B cell (primary cell): Measurements from ENCODE around the gene CAT. TPM values are rescaled to one million over a fixed set of nuclear protein-coding genes. Genes with fewer than 3 reads are reported as not detected.

Source experiments
- ATAC-seq: fragments of 200-7000 bp; cut with Tn5 transposase; one replicate; pipeline ENCODE4 v1.10.0; 2021; ENCODE audit warnings: low read depth, mild to moderate bottlenecking, moderate number of reproducible peaks, moderate library complexity
- CTCF ChIA-PET: fragments of 350-600 bp; sonication (Branson Sonifier 250); formaldehyde crosslinking; loops from one replicate; lab custom pipeline; 2021; ENCODE audit warnings: antibody characterized with exemption, inconsistent platforms; lab: Charles Lee
- POLR2A ChIA-PET: fragments of 350-600 bp; sonication (Branson Sonifier 250); formaldehyde crosslinking; loops from one replicate; lab custom pipeline; 2021; ENCODE audit warnings: antibody characterized with exemption; lab: Charles Lee
- DNase-seq: peaks from one replicate; pipeline ENCODE4 v3.0.0; 2013
- H2AFZ ChIP-seq: 2 replicates; pipeline ENCODE4 v1.6.1; 2012; ENCODE audit warnings: mild to moderate bottlenecking, low read depth, low read length; ENCODE audit not compliant: insufficient read depth, poor library complexity, severe bottlenecking
- H3K27ac ChIP-seq, 2 donors: 1 replicate in 1 of 2; 2 replicates in 1 of 2; pipeline ENCODE4 v1.5.1; 2012 to 2013; ENCODE audit warnings: low read length in 2 of 2, mild to moderate bottlenecking in 2 of 2, moderate library complexity in 1 of 2
- H3K27me3 ChIP-seq, 4 experiments: fragments of 200-600 bp in 1 of 4; sonication (generic) in 1 of 4; replicated peaks in 1 of 4; 1 replicate in 2 of 4; 2 replicates in 2 of 4; pipeline versions ENCODE4 v1.6.1 to v1.7.0; 2013 to 2016; ENCODE audit warnings: low read length in 3 of 4, mild to moderate bottlenecking in 2 of 4, mixed read lengths in 1 of 4, moderate library complexity in 1 of 4; ENCODE audit not compliant: insufficient read depth in 4 of 4, control insufficient read depth in 3 of 4; ENCODE audit errors: control extremely low read depth in 1 of 4
- H3K36me3 ChIP-seq, 2 experiments: replicated peaks in 1 of 2; 1 replicate in 1 of 2; 2 replicates in 1 of 2; pipeline versions ENCODE4 v1.6.1 to v1.7.1; 2013; ENCODE audit warnings: low read length in 1 of 2; ENCODE audit not compliant: insufficient read depth in 2 of 2, control insufficient read depth in 1 of 2; ENCODE audit errors: control extremely low read depth in 1 of 2, extremely low read depth in 1 of 2
- H3K4me1 ChIP-seq, 2 donors: fragments of 200-600 bp in 1 of 2; sonication (generic) in 1 of 2; 1 replicate in 1 of 2; 2 replicates in 1 of 2; pipeline versions ENCODE4 v1.5.1 to v1.6.1; 2013 to 2017; ENCODE audit warnings: low read length in 2 of 2; ENCODE audit not compliant: control insufficient read depth in 2 of 2, insufficient read depth in 2 of 2
- H3K4me2 ChIP-seq: replicated peaks from 2 replicates; pipeline ENCODE3; 2012; ENCODE audit warnings: mild to moderate bottlenecking, low read depth, low read length; ENCODE audit not compliant: poor library complexity, severe bottlenecking
- H3K4me3 ChIP-seq, 5 experiments: fragments of 200-600 bp in 1 of 5; sonication (generic) in 1 of 5; 1 replicate in 3 of 5; 2 replicates in 2 of 5; pipeline versions ENCODE4 v1.5.1 to v1.7.0; 2011 to 2016; ENCODE audit warnings: low read length in 4 of 5, mild to moderate bottlenecking in 4 of 5, low read depth in 2 of 5, control low read depth in 1 of 5, moderate library complexity in 1 of 5; ENCODE audit not compliant: insufficient read depth in 1 of 5; ENCODE audit errors: control extremely low read depth in 1 of 5, extremely low read depth in 1 of 5
- H3K79me2 ChIP-seq: fragments of 200-600 bp; sonication (generic); one replicate; pipeline ENCODE4 v1.6.0; 2016; ENCODE audit warnings: low read length; ENCODE audit not compliant: control insufficient read depth, insufficient read depth
- H3K9ac ChIP-seq: fragments of 200-600 bp; sonication (generic); 2 replicates; pipeline ENCODE4 v1.6.1; 2017; ENCODE audit warnings: mild to moderate bottlenecking, low read length, moderate library complexity
- H3K9me3 ChIP-seq, 3 donors: one replicate each; pipeline versions ENCODE4 v1.6.1 to v1.7.1; 2013; ENCODE audit warnings: low read length in 2 of 3; ENCODE audit not compliant: control insufficient read depth in 2 of 3, insufficient read depth in 1 of 3; ENCODE audit errors: control extremely low read depth in 1 of 3
- H4K20me1 ChIP-seq: 2 replicates; pipeline ENCODE4 v1.6.0; 2012; ENCODE audit warnings: mild to moderate bottlenecking, low read length; ENCODE audit not compliant: insufficient read depth, control insufficient read depth, poor library complexity, severe bottlenecking
- H3K27ac Mint-ChIP-seq: one replicate; pipeline ENCODE4 v1.8.0; 2021; ENCODE audit warnings: mixed read lengths
- H3K27me3 Mint-ChIP-seq: one replicate; pipeline ENCODE4 v1.8.0; 2021; ENCODE audit warnings: mixed read lengths
- H3K4me1 Mint-ChIP-seq: one replicate; pipeline ENCODE4 v1.8.0; 2021; ENCODE audit warnings: mixed read lengths
- H3K4me3 Mint-ChIP-seq: one replicate; pipeline ENCODE4 v1.8.0; 2021; ENCODE audit warnings: mixed read lengths
- H3K9me3 Mint-ChIP-seq: one replicate; pipeline ENCODE4 v1.8.0; 2022; ENCODE audit warnings: mixed read lengths; ENCODE audit not compliant: insufficient read depth
- CTCF ChIP-seq: fragments of 200-600 bp; IDR thresholded peaks from one replicate; pipeline ENCODE4 v1.8.0; 2022; ENCODE audit warnings: antibody characterized with exemption, mild to moderate bottlenecking
- EZH2 ChIP-seq: IDR thresholded peaks from 2 replicates; pipeline ENCODE4 v1.6.1; 2012; ENCODE audit warnings: borderline replicate concordance, low read depth, mild to moderate bottlenecking, moderate library complexity, low read length; ENCODE audit not compliant: insufficient read depth, poor library complexity, severe bottlenecking
- WGBS: methylation state at CpG from one replicate; pipeline ENCODE4 v1.1.5; 2013; ENCODE audit warnings: missing lambda C conversion rate; ENCODE audit not compliant: insufficient coverage; 5-methylcytosine and 5-hydroxymethylcytosine counted together
- intact Hi-C: fragments of 100-400 bp; cut with micrococcal nuclease; formaldehyde crosslinking; loops from one replicate; pipeline ENCODE4 v1.10.0; 2022
- polyA plus RNA-seq: library from polyadenylated mRNA; depleted of rRNA; stranded (reverse); fragments of >200 nt; gene quantifications from 2 replicates; pipeline ENCODE4 v1.2.3, GENCODE V29; 2012
- total RNA-seq, 2 donors: library from RNA; stranded (reverse); fragments of 120-200 nt in 1 of 2; gene quantifications; 1 replicate in 1 of 2; 2 replicates in 1 of 2; pipeline versions ENCODE4 v1.2.3 to v1.2.4, GENCODE V29; 2013 to 2022

CAT gene
- total and polyA plus RNA-seq, 2 donors (not counting 1 experiment from before 2014, with no cell fraction given): 83.2 to 91.7 TPM

- CTCF ChIA-PET: interaction anchor here (1.4 to 1.6 kb wide), 2 partner anchors 8 to 10 kb away, joined by 4 to 5 read pairs; no protein-coding TSS in a partner anchor
- Histone ChIP-seq H3K4me1 (no peaks in the 10 kb centered on the region), H3K4me2 (no peak overlapping the region), H2AFZ (no peak overlapping the region), H3K9me3 (no peaks in the 10 kb centered on the region), H3K9ac (no peak overlapping the region), H3K27me3 (no peaks in the 10 kb centered on the region), H4K20me1 (no peaks in the 10 kb centered on the region), H3K79me2 (no peaks in the 10 kb centered on the region), H3K36me3 (no peaks in the 10 kb centered on the region), H3K27ac (no peak overlapping the region), H3K4me3 (no peak overlapping the region)
- peaks cover 3% of the 10 kb centered on the region for H3K27me3 Mint-ChIP-seq
- POLR2A ChIA-PET: no interaction called here
- no peaks in the 10 kb centered on the region for H3K4me1 Mint-ChIP-seq
- TF ChIP-seq EZH2 (no peak), CTCF (no peak)
- no peaks in the 10 kb centered on the region for H3K9me3 Mint-ChIP-seq
- DNase-seq (no peak), ATAC-seq (no peak)
- H3K4me3 Mint-ChIP-seq: no peak overlapping the region
- 25% methylated on average over 3 of the region's 5 CpGs for WGBS
- intact Hi-C loops: no loop called here
- no peak overlapping the region for H3K27ac Mint-ChIP-seq
Measured at GRCh38 chr11:34509336-34509876, 70.7 kb downstream of the CAT start.

DNA sequence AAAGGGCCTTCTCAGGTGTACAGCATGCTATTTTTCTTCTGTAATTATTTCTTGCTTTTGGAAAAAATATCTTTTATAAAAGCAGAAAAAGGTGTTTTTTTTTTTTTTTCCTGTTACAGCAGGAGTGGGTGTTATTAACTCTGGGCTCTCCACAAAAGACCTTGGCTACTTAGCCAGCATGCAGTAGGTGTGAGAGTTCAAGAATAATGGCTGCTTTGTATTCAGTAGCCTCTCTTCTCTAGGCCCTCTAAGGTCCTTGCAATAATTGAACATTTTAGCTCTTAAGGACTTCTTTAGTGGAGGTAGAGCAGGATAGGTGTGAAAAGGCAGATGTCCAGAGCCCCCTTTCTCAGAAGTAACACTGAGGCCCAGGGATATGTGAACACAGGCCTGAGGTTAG is 71.5 kb downstream of the CAT start:
- no peaks in the 10 kb centered on the region for H3K4me1 Mint-ChIP-seq
- Histone ChIP-seq H2AFZ (no peak overlapping the region), H3K27ac (no peak overlapping the region), H3K36me3 (no peaks in the 10 kb centered on the region), H3K79me2 (no peaks in the 10 kb centered on the region), H3K4me1 (no peaks in the 10 kb centered on the region), H3K4me2 (no peak overlapping the region), H3K9ac (no peak overlapping the region), H3K27me3 (no peaks in the 10 kb centered on the region), H4K20me1 (no peaks in the 10 kb centered on the region), H3K4me3 (no peak overlapping the region), H3K9me3 (no peaks in the 10 kb centered on the region)
- H3K4me3 Mint-ChIP-seq: no peak overlapping the region
- CTCF ChIA-PET: interaction anchor here (5.6 kb wide), 1 partner anchor 882 kb away, joined by 43 read pairs; no protein-coding TSS in a partner anchor
- H3K9me3 Mint-ChIP-seq: no peaks in the 10 kb centered on the region
- H3K27me3 Mint-ChIP-seq: peaks cover 3% of the 10 kb centered on the region
- H3K27ac Mint-ChIP-seq: no peak overlapping the region
- DNase-seq: no peak
- POLR2A ChIA-PET: no interaction called here
- no peak for ATAC-seq
- intact Hi-C loops: no loop called here
- no peak for TF ChIP-seq CTCF
- TF ChIP-seq EZH2: no peak
